ENCODE results near the gene HELZ.

- no peak for TF ChIP-seq CTCF (IDR thresholded peaks at IDR 0.05)
- no peak for TF ChIP-seq EP300 (IDR thresholded peaks at IDR 0.05)
Measured at GRCh38 chr17:67246653-67247415, 1.8 kb upstream of the HELZ start.

Measured in ovary (tissue), 3 donors.